Dermis microvascular lymphatic vessel endothelial cell (primary cell): ENCODE measurements around the gene EPC1. TPM values are rescaled to one million over a fixed set of nuclear protein-coding genes. Genes with fewer than 3 reads are reported as not detected.
A peak's percentile ranks its signal among the peaks of the same experiment; 100 is the strongest.

Experiments
- DNase-seq, 2 donors: peaks; one replicate each; pipeline versions ENCODE4 v3.0.0 to v3.0.0-alpha.2; 2010; ENCODE audit warnings: low read depth in 2 of 2
- total RNA-seq: library from RNA; depleted of rRNA; stranded (reverse); fragments of >200 nt; gene quantifications from 2 replicates; pipeline ENCODE4 v1.2.1, GENCODE V29; 2014

Gene EPC1
- total RNA-seq, 1 donor from 2014 or later, result 15.4 TPM

DNA sequence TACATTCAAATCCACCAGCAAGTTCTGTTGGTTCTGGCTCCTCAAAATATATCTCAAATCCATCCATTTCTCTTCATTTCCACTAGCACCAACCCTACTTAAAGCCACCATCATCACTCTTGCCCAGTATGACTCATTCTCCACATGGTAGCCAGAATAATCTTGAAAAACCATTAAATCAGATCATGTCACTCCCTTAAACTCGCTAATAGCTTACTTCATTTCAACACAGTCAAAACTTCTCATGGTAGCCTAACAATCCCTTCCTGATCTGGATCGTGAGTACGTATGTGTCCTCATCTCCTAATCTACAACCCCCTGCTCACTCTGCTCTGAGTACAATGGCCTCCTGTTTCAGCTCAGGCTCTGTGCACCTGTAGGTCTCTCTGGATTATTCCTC lies 8.7 kb downstream of the EPC1 start:
- no peak for DNase-seq

DNA sequence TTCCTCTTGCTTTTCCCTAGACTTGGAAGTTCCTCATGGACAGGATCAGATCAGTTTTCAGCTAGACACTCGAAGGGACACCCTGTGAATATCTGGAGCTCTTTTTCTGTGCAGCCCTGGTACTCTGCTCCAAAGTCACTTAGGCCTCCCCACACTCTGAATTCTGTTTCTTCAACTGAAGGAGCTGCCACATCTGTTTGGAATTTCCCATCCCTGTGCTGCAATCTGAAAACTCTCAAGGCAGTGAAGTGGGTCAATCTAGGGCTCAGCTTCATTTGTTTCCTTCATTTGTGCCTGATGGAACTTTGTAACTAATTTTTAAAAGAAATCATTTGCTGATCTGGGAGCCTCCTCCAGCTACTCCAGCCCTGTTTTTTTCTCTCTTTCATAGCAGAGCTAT lies 9.6 kb downstream of the EPC1 start:
- DNase-seq, result no peak

DNA sequence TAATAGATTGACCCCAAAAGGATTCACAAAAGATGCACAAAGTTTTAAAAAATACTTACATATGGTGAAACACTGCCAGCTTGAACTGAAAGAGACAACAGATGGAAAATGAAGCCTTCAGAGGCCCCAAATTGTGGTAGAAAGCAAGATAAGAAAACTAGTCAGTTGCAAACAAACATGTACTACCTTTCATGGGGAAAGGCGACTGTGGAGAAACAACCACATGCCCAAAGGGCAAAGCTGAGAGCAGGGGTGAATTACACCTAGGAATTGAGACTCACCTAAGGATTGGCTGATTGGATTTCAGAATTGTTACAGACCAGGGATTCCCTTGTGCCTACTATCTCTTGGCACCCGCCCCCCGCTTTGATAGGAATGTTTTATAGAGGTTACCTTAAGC lies 13.1 kb downstream of the EPC1 start:
- no peak for DNase-seq

DNA sequence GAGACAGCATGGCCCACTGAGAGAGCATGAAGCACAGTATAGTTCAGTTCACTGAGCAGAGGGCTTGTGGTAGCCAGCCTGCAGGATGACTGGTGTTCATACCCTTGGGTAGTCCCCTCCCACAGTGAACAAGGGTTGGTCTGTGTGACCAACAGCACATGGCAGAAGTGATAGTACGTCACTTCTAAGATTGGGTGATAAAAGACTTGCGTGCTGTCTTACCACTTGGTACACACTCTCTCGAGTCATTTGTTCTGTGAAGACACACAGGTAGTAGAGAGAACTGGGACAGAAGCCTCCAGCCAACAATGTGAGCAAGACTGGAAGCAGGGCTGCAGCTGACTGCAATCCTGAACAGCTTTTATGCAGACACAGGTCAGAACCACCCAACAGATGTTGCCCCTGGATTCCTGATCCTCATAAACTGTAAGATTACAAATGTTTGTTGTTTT lies 14.6 kb downstream of the EPC1 start:
- DNase-seq, result no peak

DNA sequence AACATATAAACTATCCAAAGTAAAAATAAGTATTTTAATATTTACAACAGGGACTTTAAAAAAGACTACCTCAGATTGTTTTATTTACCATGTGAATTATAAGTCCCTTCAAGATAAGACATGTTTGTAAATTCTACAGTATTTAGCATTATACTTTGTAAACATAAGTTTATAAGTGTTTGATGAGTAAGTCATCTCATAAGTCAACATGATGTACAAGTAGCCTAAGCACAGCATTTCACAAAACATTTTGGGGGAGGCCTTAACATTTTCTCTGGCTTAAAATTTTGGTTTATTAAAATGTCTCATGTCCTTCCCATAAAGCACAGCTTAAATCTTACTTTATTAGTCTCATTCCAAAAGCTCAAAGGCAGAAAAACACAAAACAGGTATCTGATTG lies 15.4 kb downstream of the EPC1 start:
- no peak for DNase-seq

DNA sequence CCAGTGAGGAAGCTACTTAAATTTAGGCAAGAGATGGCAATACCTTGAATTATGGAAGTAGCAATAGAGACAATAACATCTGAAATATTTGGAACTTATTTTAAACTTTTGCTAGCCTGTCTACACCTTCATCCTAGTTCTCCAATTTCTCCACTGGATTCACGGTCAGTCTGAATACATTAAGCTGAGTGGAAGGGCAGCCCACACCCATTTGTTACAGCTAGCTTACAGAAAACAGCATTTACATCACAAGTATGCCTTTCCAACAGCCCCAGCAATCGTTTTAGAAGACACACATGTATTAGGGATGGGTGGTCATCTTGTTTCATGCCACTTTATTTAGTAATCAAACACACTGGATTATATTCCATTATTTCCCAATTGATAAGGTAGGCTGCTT lies 16.7 kb downstream of the EPC1 start:
- no peak for DNase-seq

DNA sequence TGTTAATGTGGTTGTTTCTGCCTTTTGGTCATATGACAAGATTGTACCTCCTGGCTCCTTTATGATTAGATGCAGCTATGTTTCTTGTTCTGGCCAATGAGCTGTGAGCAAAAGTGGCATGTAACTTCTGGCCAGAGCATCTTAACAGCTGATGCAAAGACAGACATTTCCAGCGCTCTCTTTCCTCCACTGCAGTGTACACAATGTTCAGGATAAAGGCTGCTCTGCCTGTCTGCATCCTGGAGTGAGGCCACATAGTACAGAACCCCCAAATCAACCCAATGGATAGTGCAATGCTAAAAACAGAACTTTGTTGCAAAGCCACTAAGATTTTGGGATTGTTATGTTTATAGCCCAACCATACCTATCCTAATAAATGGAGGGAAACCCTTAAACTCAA lies 17.9 kb downstream of the EPC1 start:
- DNase-seq, result no peak

DNA sequence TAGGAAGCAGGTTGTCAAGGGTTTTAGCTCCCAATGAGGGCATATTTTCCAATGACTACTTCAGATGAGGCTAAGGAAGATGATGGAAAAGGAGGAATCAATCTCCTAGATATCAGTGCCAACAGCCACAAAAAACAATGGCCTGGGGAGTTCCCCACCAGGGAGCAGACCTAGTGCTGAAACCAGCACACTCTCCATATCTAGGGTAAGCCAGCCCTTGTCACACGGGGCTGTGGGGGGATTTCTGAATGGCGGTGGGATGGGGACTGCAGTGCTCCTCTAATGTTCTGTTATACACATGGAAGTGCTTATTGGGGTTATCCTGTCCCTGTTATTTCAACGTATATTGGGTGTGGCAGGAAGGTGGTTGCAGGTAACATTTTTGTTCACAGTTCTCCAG lies 18.5 kb downstream of the EPC1 start:
- peak in 1 of 2 donors; percentile 31 for DNase-seq

DNA sequence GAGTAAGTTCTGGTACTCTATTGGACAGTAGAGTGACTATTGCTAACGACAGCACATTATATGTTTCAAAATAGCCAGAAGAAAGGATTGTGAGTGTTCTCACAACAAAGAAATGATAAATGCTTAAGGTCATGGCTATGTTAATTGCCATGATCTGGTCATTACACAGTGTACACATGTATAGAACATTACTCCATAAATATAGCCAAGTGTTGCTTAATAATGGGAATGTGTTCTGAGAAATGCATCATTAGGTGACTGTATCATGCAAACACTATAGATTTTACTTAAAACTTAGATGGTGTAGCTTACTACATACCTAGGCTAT lies 19.6 kb downstream of the EPC1 start:
- no peak for DNase-seq

DNA sequence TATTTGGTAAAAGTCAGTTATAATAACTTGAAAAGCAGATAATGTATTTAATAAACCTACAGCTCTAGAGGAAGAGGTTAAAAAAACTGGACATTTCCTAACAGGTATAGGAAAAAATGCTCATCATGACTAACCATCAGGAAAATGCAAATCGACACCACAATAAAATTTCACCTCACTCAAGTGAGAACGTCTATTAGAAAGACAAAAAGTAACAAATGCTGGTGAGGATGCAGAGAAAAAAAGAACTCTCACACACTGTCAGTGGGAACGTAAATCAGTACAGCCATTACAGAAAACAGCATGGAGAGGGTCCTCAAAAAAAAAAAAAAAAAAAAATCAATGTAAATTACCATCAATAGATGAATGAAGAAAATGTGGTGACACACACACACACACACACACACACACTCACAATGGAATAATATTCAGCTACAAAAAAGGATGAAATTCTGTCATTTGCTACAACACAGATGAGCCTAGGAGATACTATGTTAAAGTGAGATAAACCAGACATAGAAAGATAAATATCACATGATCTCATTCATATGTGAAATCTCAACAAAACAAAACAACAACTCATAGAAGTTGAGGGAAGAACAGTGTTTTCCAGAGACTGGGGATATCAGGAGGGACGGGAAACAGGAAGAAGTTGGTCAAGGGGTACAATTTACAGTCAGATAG lies 20.1 kb downstream of the EPC1 start:
- no peak for DNase-seq

DNA sequence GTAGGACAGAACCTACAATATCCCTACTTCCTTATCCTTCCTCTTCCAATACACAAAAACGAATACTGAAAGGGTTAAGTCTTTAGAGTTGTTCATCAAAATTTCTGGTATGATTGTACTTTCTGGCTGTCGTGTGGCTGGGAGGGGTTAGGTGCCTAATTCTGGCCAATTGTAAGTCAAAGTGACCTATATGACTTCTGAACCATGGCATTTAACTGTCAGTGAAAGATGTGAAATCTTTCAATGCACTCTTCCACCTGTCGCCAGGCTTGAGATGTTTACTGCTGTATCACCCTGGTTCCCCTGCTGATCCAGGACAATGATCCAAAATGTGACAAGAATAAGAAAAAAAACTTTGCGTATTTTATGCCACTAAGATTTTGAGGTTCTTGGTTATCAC lies 20.8 kb downstream of the EPC1 start:
- no peak for DNase-seq

DNA sequence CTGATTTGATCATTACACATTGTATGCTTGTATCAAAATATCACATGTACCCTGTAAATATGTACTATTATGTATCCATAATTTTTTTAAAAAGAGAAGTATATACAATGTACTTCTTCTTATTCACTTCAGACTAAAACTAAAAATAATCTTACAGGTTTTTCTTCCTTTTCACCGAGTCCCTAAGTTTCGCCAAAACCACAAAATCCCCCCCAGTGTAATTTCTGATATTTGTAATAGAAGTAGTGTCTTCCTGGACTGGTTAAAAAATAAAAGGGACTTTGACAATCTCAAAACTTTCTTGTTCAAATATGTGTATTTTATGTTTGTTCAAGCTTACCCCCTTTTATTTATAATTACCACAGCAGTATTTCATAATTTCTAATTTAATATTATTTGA lies 23.9 kb downstream of the EPC1 start:
- DNase-seq, result no peak

DNA sequence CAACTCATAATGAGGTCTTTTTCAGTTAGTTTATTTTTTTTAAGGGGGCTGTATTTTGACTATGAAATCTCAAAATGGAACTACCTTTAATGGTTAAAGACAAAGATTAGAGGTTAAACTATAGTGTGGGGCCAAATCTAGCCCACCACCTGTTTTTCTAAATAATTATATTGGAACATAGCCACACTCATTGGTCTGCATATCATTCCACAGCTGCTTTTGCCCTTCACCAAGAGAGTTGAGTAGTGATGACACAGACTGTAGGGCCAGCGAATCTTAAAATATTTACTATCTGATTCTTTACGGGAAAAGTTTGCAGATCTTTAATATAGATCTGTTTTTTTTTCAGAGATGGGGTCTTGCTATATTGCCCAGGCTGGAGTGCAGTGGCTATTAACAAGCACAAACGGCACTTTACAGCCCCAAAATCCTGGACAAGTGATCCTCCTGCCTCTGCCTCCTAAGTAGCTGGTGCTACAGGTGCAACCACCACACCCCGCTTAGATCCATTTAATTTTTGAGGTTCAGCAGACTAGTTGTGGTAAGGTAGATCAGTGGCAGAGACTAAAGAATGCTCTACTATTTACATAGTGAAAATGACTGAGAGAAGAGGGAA lies 25.8 kb downstream of the EPC1 start:
- DNase-seq, result no peak

DNA sequence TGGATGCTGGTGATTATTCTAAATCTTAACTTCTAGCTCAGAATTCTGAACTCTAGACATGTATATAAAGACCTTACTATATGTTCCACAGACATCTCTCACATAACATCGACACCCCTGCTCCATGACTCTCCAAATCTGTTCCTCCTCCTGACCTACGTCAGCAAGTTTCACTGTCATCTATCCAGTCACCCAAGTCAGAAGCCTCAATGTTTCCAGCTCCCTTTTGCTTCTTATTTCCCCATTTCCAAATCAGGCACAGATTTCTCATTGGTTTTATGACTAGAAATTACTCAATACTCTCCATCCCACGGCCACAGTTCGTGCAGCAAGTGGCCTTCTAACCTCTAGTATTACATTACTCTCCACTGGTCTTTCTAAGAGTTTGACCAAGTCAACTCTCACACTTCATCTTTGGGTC lies 28.5 kb downstream of the EPC1 start:
- no peak for DNase-seq

DNA sequence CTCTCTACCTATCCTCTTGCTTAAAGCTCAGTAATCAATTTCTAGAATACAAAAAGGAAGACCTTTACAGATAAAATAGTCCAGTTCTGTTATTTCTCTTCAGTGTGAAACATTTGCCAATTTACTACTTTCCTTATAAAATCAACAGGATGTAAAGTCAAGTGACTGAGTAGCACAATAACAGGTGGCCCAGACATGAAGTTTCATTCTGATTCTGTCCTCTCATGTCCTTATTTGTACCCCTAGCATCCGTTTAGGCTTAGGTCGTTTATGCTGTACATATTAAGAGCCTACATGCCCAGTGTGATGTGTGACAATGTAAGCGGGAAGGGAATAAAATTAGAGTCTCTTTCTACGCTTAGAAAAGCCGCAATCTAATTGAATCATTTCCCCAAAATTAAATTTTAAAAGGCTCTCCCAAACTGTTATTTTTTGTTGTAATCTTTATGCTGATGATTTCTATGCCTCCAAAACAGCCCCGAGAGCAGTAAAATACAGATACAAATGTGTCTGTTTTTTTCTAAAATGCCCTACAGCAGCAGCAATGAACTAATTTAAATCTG lies 29.1 kb downstream of the EPC1 start:
- peak in 1 of 2 donors; percentile 52 for DNase-seq

DNA sequence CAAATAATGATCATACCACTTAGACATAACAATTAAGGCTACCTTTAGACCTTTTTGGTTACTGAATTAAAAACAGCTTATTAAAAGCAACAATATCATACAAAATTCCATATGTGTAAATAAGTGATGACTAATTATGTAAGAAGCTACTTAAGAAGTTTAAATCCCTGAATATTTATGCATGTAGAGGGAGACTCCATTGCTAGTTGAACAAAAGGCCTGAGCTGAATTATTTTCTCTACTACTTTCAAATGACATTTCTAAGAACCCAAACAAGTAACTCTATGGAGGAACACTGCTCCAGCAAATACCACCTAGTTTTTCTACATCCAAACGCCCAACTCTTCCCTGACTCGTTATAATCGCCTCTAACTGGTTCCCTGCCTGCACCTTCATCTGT lies 31.5 kb downstream of the EPC1 start:
- DNase-seq, result no peak

DNA sequence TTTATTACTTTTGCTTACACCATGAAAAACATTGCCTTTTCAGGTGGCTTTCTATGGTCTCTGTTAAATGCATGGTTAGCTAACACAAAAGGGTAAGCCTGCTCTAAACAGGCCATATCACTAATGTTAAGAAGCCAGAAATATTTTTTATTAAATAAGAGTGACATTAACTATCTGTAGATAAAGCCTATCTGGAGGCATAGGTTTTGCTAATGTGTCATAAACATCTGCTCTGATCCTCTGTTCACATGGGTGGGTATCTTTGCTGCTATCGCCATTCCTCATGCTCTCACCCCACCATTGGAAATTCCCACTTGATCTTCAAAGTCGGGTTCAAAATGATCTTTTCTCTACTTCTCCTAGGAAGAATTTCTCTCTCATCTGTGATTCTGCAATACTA lies 32.4 kb downstream of the EPC1 start:
- DNase-seq, result no peak

DNA sequence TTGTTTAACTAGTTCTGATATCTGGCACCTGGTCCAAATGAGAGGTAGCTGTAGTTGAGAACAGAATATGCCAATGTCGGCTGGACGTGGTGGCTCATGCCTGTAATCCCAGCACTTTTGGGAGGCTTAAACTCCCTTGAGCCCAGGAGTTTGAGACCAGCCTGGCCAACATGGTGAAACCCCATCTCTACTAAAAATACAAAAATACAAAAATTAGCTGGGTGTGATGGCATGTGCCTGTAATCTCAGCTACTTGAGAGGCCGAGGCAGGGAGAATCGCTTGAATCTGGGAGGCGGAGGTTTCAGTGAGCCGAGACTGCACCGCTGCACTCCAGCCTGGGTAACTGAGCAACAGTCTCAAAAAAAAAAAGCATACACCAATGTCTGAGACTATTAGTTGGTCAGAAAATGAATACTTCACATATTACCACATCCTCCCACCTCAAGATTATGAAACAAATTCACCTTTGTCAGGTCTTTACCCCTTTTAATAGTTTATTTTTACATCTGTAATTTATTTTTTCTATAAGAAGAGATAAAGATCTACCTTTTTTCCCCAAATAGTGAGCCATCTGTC lies 38.8 kb downstream of the EPC1 start:
- no peak for DNase-seq

DNA sequence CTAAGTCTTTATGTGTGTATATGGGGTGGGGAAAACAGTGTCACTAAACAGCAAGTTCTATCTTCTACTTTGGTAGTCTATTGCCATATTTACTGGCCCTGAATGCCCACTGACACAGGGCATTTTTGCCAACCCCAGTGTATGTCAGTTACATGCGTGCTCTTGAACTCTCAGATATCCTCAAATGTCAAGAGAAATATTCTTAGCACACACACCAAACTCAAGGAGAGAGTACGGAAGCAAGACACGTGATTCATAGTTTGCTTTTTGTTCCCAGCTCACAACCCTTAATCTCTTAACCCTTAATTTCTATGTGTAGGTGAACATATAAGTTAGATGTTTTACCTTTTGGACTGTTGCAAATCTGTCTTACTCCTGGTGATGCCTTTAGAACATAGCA lies 39.3 kb downstream of the EPC1 start:
- no peak for DNase-seq

DNA sequence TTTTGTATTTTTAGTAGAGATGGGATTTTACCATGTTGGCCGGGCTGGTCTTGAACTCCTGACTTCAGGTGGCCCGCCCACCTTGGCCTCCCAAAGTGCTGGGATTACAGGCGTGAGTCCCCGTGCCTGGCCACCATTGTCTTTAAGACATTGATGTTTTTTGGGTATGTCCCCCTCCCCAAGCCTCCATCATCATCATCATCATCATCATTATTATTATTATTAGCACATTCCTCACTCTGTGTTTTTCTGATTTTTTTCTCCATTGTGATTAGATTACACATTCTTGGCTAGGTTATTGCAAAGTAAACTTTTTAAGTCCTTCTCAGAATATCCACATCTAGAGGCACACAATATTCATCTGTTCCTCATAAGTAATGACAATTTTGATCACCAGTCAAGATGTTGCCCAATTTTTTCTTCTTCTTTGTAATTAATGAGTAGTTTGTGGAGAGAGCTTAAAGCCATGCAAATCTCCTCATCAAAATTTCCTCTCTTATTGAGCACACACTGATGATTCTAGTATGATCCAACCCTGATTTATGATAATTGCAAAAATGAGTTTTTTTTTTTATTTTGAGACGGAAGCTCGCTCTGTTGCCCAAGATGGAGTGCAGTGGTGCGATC lies 47.5 kb downstream of the EPC1 start:
- no peak for DNase-seq

DNA sequence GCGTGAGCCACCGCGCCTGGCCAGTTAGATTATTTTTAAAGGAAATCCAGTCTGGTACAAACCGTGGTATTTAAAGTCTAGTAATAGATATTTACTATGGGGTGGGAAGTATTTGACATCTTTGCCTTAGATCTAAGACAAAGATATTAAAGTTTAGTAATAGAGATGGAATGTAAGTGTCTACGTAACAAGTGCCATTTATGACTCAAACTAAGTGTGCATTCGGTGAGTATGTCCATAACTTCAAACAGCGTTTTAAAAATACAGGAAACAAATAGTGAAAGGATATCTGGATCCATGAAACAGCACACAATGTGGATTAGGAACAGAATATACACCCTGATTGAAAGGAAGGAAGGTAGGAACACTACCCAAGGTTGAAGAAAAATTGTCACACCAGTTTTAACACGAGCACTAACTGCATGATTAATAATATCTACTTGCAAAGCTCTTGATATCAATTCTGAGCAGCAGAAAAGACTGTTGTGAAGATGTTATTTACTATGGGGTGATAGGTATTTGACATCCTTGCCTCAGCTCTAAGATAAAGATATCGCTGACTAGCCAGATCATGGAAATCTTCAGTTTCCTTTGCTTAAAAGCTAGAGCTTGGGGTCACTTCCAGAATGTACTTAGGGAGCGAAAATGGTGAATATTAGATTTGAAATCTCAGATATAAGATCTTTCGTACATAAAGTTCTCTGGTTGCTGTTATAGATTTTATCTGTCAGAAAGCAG lies 48.7 kb downstream of the EPC1 start:
- DNase-seq, result peak in 1 of 2 donors; percentile 74

DNA sequence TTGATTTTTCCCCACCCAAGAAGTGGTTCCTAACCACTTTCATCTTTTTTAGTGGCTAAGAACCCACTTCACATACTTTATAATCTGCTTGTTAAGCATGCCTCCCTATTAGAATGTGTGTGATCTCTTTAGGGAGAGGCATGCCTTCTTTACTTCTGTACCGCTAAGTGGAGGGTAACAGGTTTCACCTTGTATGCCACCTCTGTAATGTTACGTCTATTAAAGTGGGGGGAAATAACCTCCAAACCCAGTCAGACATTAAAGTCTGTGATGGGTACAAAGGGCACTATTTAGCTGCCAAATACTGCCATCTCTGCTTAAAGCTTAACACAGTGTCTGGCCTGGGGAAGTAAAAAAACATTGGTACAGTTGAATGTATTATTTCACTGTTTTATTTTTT lies 51.9 kb downstream of the EPC1 start:
- DNase-seq, result no peak
